HG03064 (cell line): ENCODE data around the gene ATP9B.
A peak's percentile ranks its signal among the peaks of the same experiment; 100 is the strongest.
"Not testable (repeated sequence)": the region's sequence is repeated elsewhere in the genome, so short reads cannot be mapped to it uniquely, and the experiment has no call there.

Experiments used
- ATAC-seq: cut with Tn5 transposase; IDR thresholded peaks from one replicate; pipeline ENCODE4 v1.9.1; 2021; ENCODE audit warnings: low read depth; ENCODE audit not compliant: unreplicated experiment

Gene ATP9B

DNA sequence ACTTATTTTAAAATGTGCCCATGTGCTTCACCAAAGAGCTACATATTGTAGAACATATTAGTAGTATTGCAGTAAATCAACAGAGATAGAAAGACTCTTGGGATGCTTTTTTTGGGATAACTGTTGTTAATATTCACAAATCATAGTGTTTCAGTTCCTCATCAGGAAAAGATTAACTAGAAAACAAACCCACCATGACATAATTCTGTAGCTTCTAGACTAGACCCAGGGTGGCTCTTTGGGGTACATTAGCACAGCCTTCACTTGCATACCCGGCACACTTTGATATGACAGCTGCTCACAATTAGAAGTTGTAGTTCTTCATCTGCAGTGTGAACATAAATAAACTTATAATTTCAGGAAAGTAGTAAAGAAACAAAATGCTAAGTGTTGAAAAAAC, 154.2 kb downstream of the ATP9B start:
- no peak for ATAC-seq

DNA sequence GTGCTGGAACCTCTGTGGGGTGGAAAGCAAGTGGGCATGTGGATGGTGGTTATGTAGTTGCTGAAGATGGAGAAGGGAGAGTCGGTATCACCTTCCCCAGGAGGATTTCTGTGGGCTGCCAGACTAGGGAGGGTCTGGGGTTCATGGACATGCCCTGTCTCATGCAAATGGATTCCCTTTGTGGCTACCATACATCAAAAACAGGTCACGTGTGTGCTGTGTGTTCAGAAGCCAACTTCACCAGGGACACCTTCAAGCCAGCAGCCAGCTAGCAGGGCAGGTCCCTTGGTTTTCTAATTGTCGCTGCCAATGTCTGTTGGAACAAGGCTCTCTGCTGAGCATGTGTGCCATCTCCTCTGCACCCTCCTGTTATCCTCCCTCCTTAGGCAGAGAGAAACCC, 155.2 kb downstream of the ATP9B start:
- ATAC-seq: no peak

DNA sequence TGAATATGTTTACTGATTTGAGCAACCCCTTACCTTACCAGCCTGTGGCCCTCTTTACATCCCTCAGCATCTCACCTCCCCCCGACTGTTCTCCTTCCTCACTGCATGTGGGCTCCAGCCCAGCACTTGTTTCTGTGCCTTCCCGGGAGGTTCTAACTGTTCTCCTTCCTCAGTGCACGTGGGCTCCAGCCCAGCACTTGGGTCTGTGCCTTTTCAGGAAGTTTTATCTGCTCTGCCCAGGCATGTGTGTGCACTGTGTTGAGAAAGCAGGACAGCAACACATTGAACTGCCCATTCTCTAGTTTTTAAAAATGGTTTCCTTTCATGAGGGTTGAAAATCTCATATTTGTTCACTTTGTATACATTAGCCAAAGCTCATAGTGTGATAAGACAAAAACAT, 158.4 kb downstream of the ATP9B start:
- ATAC-seq: no peak

DNA sequence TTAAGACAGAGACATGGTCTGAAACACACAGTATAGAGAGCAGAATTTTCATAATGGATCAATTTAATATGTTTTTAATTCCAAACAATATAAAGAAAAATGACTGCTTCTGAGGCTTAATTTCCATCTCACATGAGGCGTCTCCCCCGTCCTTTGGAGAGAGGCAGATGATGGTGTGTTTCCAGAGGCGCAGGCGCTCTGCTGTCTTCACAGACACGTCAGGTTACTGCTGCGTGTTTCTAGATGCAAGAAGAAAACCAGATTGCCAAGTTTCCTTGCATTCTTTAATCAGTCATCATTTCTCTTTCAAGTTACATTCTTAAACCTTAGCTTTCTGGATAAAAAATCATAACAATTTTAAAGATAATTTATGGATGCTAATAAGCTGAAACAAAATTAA, 160.2 kb downstream of the ATP9B start:
- ATAC-seq: no peak

DNA sequence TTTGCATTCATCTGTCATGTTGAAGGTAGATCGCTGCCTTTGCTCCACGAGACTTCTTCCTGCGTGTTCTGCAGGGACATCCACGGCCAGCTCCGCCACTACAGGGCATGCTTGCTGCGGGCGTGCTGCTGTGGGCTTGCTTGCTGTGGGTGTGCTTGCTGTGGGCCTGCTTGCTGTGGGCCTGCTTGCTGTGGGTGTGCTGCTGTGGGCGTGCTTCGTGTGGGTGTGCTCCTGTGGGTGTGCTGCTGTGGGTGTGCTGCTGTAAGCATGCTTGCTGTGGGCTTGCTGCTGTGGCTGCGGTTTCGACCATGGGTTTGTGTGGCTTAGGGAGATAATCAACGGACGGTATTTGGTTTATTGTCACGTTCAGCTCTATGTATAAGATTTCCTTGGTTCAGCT, 165.2 kb downstream of the ATP9B start:
- ATAC-seq: no peak

DNA sequence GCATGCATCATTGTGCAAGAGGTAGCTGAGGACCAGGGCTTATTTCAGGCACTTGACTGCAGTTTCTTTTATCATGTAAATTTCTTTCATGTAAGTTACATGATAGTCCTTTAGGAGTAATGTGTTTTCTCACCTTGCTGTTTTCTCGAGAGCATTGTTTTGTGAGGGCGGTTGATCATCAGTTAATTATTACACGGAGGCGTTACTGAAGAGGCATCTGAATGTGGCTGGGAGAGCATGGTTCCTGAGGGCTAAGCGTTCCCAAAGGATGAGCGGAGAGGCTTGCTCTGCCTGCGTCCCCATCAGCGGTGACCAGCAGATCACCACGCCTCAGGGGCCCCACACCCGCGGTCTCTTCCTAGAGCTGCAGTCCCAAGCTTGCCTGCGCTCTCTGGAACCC, 170.4 kb downstream of the ATP9B start:
- no peak for ATAC-seq

DNA sequence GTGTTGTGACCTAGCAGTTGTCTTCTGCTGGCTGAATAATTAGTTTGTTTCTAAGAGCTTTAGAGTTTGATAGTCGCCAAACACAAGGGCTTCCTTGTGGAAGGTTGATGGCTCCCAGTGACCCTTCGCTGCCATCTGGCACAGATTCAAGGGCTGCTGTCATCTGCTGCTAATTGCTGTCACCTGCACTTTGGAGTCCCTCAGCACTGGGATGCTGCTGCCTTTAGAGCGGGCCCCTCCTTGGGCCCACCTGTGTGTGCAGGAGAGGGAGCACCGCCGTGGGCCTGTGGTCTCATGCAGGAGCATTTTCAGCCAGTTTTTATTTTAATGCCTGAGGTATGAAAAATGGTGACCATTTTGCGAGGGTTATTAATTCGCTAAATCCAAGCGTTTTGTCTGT, 172.6 kb downstream of the ATP9B start:
- ATAC-seq: no peak

DNA sequence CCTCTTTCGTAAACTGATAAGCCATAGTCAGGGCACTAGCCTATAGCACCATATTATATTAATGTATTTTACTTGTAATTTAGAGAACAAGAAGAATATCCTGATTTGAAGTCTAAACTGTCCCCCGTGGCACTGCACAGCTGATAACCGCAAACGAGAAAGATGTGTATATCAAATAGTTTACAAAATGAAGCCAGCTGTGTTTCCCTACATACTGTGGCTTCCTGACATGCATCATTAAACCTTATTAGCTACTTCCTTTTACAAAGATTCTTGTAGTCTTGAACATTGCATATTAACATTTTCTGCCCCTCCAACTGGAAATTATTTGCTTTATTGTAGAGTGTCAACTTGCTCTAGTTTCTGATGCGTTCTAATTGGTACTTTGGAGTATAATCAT, 173.1 kb downstream of the ATP9B start:
- no peak for ATAC-seq

DNA sequence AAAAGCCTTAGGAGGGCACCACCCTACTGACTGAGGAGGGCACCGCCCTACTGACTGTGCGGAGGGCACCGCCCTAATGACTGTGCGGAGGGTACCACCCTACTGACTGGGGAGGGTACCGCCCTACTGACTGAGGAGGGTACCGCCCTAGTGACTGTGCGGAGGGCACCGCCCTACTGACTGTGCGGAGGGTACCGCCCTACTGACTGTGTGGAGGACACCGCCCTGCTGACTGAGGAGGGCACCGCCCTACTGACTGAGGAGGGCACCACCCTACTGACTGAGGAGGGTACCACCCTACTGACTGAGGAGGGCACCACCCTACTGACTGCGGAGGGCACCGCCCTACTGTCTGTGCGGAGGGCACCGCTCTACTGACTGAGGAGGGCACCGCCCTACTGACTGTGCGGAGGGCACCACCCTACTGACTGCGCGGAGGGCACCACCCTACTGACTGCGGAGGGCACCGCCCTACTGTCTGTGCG, 176.4 kb downstream of the ATP9B start:
- ATAC-seq: no peak

DNA sequence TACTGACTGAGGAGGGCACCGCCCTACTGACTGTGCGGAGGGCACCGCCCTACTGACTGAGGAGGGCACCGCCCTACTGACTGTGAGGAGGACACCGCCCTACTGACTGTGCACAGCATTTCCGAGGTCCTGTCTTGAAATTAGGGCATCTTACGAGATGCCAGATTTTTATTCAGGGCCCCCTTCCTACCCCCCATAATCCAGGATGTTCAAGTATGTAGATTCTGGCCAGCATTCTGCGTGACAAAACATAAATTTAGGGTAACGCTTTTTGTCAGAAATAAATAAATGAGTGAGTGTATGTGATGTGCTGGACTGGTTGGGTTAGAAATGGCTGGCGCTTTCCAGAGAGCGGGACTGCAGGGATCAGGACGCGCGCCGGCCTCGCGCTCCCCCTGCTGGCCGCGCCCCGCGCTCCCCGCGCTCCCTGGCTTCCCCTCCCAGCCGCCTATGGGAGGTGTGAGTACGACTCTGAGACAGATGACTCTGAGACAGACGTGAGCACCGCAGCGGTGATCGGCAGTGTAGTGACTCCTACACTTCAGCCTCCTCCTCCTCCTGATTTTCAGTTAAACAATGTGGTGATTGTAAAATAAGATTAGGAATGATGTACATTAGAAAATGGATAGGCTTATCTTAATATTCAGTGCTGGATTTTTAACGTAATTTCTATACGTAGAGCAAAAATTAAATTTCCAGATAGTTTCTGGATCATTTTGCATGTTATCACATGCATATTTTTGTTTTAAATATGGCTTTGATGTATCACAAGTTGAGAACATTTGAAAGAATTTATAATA, 177.3 kb downstream of the ATP9B start:
- ATAC-seq: peak; percentile 94

DNA sequence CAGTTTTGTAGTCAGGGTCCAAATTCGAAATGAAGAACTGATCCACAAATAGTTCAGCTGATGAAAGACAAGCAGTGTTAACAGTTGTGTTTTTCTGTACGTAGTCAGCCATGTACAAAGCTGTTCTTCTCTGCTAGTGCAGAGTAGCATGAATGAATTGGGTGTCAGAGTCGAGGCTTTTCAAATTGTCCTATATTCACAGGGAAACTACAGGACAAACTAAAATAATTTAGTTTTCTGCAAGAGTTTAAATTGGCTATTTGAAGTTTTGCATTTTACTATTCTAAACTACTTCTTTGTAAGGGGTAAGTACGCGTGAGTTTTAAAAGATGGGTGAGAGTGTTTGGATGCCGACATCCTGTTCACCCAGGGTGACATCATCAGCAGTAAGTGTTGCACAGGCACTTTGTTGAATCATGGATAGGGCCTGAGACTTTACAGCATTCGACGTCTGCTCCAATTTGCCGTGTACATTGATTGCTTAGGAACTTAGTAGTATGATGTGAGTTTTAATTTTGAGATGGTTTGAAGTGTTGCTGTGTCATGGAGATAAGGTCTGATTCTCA, 179.4 kb downstream of the ATP9B start:
- no peak for ATAC-seq

DNA sequence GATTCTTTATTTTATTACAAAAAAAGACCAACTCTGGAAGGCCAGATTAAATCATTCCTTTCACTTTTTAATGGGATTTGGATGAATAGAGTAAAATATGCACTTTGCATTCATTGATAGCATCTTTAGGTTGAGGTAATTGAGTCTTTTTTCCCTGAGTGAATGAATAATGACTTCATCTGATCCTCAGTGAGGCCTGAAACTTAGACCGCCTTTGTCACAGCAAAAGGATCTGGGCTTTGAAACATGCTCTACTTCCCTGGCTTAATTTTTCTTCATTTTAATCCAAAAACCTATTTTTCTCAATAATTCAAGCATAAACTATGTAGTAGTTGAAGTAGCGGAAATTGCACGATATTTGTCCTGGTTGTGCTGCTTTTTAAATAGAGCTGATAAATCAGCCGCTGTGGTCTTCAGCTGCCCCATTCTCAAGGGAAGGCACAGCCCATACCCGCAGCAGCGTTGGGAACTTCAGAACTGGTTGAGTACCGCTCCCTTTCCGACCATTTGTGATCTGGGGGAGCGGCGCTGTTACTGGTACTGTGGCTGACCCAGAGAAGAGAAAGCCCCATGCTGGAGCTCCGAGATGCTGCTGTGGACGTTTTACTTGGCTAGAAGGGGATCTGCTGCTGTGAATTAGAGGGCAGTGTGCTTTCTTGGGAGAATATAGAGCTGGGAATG, 181.2 kb downstream of the ATP9B start:
- no peak for ATAC-seq

DNA sequence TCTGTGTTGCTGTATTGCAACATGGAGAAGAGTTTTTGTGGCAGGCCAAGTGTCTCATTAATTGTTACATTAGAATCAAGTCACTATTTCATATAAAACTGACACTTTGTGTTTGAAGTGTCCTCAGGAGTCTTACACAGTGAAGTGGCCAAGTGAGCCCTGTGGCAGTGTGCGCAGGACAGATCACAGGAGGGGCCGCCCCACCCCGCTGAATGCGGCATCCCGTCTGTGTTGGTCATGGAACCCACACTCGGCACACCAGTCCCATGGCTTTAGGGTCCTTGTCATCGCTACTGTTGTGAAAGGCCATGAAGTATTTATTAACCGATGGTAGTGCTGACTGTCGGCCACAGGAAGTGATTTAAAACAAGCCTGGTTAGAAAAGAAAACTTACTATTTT, 181.8 kb downstream of the ATP9B start:
- no peak for ATAC-seq

DNA sequence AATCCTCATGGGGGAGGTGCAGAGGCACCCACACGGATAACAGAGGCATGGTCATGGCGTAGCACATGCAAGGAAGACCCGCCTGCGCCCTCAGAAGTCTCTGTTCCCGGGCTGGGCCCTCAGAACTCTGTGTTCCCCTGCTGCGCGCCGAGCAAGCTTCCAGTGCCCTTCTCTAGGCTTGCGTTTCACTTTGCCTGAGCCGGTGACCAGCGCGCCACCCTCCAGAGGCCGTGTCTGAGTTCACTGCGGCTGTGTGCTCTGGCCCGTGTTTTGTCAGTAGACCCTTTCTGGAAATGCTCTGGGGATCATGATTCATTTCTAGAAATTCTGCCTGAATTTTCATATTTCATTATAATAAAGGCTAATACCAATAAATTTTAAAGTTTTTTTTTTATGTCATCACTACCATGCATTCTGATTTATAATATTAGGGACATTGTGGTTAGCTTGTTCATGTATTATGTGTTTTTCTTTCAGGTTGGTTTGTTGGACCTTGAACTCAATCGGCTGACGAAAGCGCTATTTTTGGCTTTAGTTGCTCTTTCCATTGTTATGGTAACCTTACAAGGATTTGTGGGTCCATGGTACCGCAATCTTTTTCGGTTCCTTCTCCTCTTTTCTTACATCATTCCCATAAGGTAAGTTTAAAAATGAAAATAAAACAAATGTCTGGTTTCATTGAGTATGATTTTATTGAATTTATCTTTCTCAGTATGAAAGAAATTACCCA, 183.9 kb downstream of the ATP9B start:
- ATAC-seq: no peak

DNA sequence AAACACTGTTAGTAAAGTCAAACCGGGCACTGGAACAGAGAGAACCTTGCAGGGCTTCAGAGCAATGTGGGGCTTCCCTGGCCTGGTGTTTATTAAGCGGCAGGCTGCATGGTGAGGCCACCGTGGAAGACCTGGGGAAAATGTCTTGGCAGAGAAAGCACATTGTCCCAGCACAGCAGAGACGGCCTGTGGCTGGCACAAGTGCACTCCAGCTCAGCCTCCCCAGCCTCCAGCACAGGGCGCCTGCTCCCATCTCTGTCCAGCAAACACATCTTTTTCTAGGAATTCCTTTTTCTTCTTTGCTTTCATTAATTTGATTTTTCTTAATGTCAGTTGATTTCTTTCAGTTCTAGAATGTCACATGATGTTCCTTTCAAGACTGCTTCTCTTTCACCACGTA, 188.3 kb downstream of the ATP9B start:
- no peak for ATAC-seq

DNA sequence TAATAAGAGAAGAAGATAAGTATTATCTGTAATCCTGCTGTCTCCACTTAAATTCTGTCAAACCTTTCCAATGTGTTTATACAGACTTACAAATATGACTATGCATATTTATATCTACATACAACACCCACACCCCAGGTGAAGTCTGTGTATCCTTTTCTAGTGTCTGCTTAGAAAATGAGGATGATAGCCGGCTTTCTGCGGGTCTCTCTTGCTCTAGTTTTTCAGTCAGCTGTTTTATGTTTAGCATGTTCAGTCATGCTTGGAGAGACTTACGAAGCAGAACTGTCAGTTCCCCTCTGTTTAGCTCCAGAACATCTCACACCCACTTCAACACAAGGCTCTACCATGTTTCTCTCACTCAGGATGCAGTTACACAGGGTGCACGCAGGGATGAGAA, 189.3 kb downstream of the ATP9B start:
- peak; percentile 88 for ATAC-seq

DNA sequence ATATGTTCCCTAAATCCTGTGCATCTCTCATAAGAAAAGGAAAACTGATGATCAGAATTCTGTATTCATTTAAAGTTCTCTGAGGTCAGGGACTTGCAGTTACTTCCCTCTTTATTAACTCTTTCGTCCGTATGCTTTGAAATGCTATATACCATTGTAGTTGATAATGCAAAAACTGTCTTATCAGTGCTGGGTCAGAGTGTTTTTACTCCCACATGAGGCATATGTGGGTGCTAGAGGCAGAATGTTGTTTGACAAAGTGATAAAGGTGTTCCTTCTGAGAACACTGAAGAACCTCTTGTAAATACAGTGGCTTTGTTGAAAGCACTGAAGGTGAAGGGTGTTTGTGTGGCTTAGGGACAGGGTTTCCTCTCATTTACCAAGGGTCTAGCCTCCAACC, 190.0 kb downstream of the ATP9B start:
- ATAC-seq: no peak

DNA sequence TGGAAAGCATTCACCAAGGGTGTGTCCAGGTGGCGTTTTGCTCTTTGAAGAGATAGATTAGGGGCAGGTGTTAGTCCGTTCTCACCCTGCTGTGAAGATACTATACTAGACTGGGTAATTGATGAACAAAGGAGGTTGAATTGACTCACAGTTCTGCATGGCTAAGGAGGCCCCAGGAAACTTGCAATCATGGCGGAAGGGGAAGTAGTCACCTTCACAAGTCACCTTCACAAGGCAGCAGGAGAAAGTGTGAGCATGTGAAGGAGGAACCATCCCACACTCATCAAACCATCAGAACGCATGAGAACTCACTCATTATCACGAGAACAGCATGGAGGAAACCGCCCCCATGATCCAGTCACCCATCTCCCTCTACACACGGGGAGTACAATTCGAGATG, 190.8 kb downstream of the ATP9B start:
- no peak for ATAC-seq

DNA sequence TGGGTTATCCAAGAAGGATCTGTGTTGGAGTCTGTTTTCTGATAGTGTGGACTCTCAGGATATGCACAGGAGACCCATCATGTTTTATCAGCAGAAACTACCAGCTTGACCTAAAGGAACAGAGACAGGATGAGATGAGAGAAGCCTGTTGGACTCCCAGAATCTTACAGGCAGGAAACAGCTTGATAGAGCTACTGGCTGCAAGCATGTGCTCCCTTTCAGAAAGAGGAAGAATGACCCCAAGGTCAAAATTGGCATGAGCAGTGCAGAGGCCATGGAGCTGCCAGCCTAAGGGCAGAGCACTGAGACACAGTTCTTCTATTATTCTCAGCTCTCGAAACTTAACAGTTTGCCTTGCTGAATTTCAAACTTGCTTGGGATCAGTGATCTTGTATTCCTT, 191.3 kb downstream of the ATP9B start:
- ATAC-seq: no peak

DNA sequence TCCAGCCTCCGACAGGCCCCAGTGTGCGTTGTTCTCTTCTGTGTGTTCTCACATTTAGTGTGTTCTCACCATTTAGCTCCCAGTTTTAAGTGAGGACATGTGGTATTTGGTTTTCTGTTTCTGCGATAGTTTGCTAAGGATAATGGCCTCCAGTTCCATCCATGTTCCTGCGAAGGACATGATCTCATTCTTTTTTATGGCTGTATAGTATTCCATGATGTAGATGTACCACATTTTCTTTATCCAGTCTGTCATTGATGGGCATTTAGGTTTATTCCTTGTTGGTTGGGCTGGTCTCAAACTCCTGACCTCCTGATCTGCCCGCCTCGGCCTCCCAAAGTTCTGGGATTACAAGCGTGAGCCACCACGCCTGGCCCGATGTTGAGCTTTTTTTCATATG, 195.9 kb downstream of the ATP9B start:
- ATAC-seq: not testable (repeated sequence)

DNA sequence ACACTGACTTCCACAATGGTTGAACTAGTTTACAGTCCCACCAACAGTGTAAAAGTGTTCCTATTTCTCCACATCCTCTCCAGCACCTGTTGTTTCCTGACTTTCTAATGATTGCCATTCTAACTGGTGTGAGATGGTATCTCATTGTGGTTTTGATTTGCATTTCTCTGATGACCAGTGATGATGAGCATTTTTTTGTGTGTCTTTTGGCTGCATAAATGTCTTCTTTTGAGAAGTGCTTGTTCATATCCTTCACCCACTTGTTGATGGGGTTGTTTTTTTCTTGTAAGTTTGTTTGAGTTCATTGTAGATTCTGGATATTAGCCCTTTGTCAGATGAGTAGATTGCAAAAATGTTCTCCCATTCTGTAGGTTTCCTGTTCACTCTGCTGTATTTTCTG, 202.6 kb downstream of the ATP9B start:
- not testable (repeated sequence) for ATAC-seq
